HepG2 (cell line): ENCODE data around the gene NRL. TPM values are rescaled to one million over a fixed set of nuclear protein-coding genes. Genes with fewer than 3 reads are reported as not detected.
A peak's percentile ranks its signal among the peaks of the same experiment; 100 is the strongest.

Experiments used
- AKNA ChIP-seq: sonication (generic); formaldehyde crosslinking; IDR thresholded peaks from 2 replicates; pipeline ENCODE4 v1.4.0; 2020; ENCODE audit warnings: missing genetic modification reagents, borderline replicate concordance
- DMTF1 ChIP-seq: sonication (generic); formaldehyde crosslinking; IDR thresholded peaks from 2 replicates; pipeline ENCODE4 v1.4.0; 2020; ENCODE audit warnings: mild to moderate bottlenecking, missing genetic modification reagents
- ESRRA ChIP-seq: sonication (generic); formaldehyde crosslinking; IDR thresholded peaks from 2 replicates; pipeline ENCODE4 v1.5.1; 2020; ENCODE audit warnings: mild to moderate bottlenecking, low read depth, missing genetic modification reagents
- LRRFIP1 ChIP-seq: sonication (generic); formaldehyde crosslinking; conservative IDR thresholded peaks from 2 replicates; pipeline ENCODE4 v1.4.0; 2020; ENCODE audit warnings: missing genetic modification reagents
- MLXIP ChIP-seq: sonication (generic); formaldehyde crosslinking; IDR thresholded peaks from 2 replicates; pipeline ENCODE4 v1.9.0; 2021; ENCODE audit warnings: missing genetic modification reagents, borderline replicate concordance
- NCOA2 ChIP-seq: sonication (generic); formaldehyde crosslinking; IDR thresholded peaks from 2 replicates; pipeline ENCODE4 v1.8.0; 2022; ENCODE audit warnings: inconsistent platforms
- SIX1 ChIP-seq: sonication (generic); formaldehyde crosslinking; IDR thresholded peaks from 2 replicates; pipeline ENCODE4 v1.4.0; 2020; ENCODE audit warnings: missing genetic modification reagents, borderline replicate concordance
- TFDP2 ChIP-seq: sonication (generic); formaldehyde crosslinking; IDR thresholded peaks from 2 replicates; pipeline ENCODE4 v1.4.0; 2020; ENCODE audit warnings: missing genetic modification reagents
- THAP8 ChIP-seq: sonication (generic); formaldehyde crosslinking; IDR thresholded peaks from 2 replicates; pipeline ENCODE4 v1.5.1; 2020; ENCODE audit warnings: missing genetic modification reagents, mild to moderate bottlenecking, borderline replicate concordance
- ZC3H13 ChIP-seq: sonication (generic); formaldehyde crosslinking; IDR thresholded peaks from 2 replicates; pipeline ENCODE4 v1.8.1; 2023; ENCODE audit warnings: mild to moderate bottlenecking, missing genetic modification reagents, moderate library complexity
- ZNF33A ChIP-seq: sonication (generic); formaldehyde crosslinking; IDR thresholded peaks from 2 replicates; pipeline ENCODE4 v1.5.1; 2020; ENCODE audit warnings: missing genetic modification reagents, mild to moderate bottlenecking, moderate library complexity, borderline replicate concordance
- ZNF841 ChIP-seq: sonication (generic); formaldehyde crosslinking; IDR thresholded peaks from 2 replicates; pipeline ENCODE4 v1.8.1; 2023; ENCODE audit warnings: missing genetic modification reagents, borderline replicate concordance
- polyA plus RNA-seq, 8 experiments: library from polyadenylated mRNA; depleted of rRNA in 3 of 8; stranded (reverse) in 7 of 8; unstranded in 1 of 8; fragments of >200 nt; fragmentation: Illumina TruSeq in 4 of 8; extraction: Trizol in 4 of 8; gene quantifications; 2 replicates each; pipeline versions ENCODE4 v1.2.1 to v1.2.3, GENCODE V29; 2011 to 2016; ENCODE audit warnings: low read depth in 4 of 8, missing spikeins in 1 of 8, mixed read lengths in 1 of 8; ENCODE audit not compliant: insufficient read depth in 1 of 8
- total RNA-seq, 5 experiments: library from RNA; depleted of rRNA; stranded (reverse); fragments of >200 nt; fragmentation: Illumina TruSeq; extraction: Trizol; gene quantifications; 2 replicates each; pipeline ENCODE4 v1.2.3, GENCODE V29; 2016; ENCODE audit warnings: low read depth in 1 of 5

The NRL gene
- total and polyA plus RNA-seq, 2 of the 13 experiments (the other 11 are each of a cell fraction or from before 2014, with no cell fraction given), result 2.5 to 4.7 TPM

- no peak for TF ChIP-seq DMTF1
- TF ChIP-seq MLXIP (CRISPR knock-in tag), result no peak
- peak; percentile 87 for TF ChIP-seq ZC3H13 (CRISPR knock-in tag)
- no peak for TF ChIP-seq ZNF33A (CRISPR knock-in tag)
- peak; percentile 80 for TF ChIP-seq TFDP2 (CRISPR knock-in tag)
- TF ChIP-seq THAP8 (CRISPR knock-in tag), result peak; percentile 73; the same call in 1 of the 2 replicates
- no peak for TF ChIP-seq LRRFIP1 (CRISPR knock-in tag)
- no peak for TF ChIP-seq SIX1 (CRISPR knock-in tag)
- TF ChIP-seq NCOA2, result peak; percentile 65
- no peak for TF ChIP-seq ESRRA (CRISPR knock-in tag)
- no peak for TF ChIP-seq ZNF841
- no peak for TF ChIP-seq AKNA (CRISPR knock-in tag)
These were observed 62.7 kb downstream of the NRL start, which contains the start of gene CARMIL3 (continued) for GRCh38 chr14:24051789-24052655.
